SK-N-SH treated with all-trans-retinoic acid at 6 μM for 48 hours (cell line): ENCODE measurements around the gene DDX24.

ENCODE experiments used
- ATAC-seq: fragments of 200-7000 bp; cut with Tn5 transposase; 3 replicates; pipeline ENCODE4 v1.9.1; 2020; ENCODE audit warnings: mild to moderate bottlenecking, moderate library complexity
- BACH2 ChIP-seq: fragments of 250-450 bp; sonication (Bioruptor Pico); IDR thresholded peaks from 2 replicates; pipeline ENCODE4 v1.9.0; 2021; ENCODE audit warnings: mild to moderate bottlenecking, borderline replicate concordance
- CSDC2 ChIP-seq: fragments of 250-450 bp; sonication (Bioruptor Pico); IDR thresholded peaks from 2 replicates; pipeline ENCODE4 v1.5.0; 2020; ENCODE audit warnings: mild to moderate bottlenecking, moderate library complexity
- CSRNP3 ChIP-seq: fragments of 250-450 bp; sonication (Bioruptor Pico); IDR thresholded peaks from 2 replicates; pipeline ENCODE4 v1.5.1; 2021; ENCODE audit warnings: mild to moderate bottlenecking, moderate library complexity
- ESRRG ChIP-seq: fragments of 250-450 bp; sonication (Bioruptor Pico); IDR thresholded peaks from 2 replicates; pipeline ENCODE4 v1.6.1; 2021; ENCODE audit warnings: mild to moderate bottlenecking
- GLIS3 ChIP-seq: fragments of 250-450 bp; sonication (Bioruptor Pico); IDR thresholded peaks from 2 replicates; pipeline ENCODE4 v1.5.0; 2020; ENCODE audit warnings: mild to moderate bottlenecking, moderate library complexity
- ISL1 ChIP-seq: fragments of 250-450 bp; sonication (Bioruptor Pico); IDR thresholded peaks from 2 replicates; pipeline ENCODE4 v2.1.2; 2022; ENCODE audit warnings: mild to moderate bottlenecking, moderate library complexity
- OSR1 ChIP-seq: fragments of 250-450 bp; sonication (Bioruptor Pico); IDR thresholded peaks from 2 replicates; pipeline ENCODE4 v1.8.0; 2022; ENCODE audit warnings: moderate library complexity, mild to moderate bottlenecking, inconsistent platforms
- PATZ1 ChIP-seq: fragments of 250-450 bp; sonication (Bioruptor Pico); IDR thresholded peaks from 2 replicates; pipeline ENCODE4 v1.8.0; 2020; ENCODE audit warnings: mild to moderate bottlenecking, moderate library complexity, borderline replicate concordance
- POU6F1 ChIP-seq: fragments of 250-450 bp; sonication (Bioruptor Pico); IDR thresholded peaks from 2 replicates; pipeline ENCODE4 v1.8.0; 2021; ENCODE audit warnings: low read depth, mild to moderate bottlenecking, moderate library complexity, borderline replicate concordance
- PPARA ChIP-seq: fragments of 250-450 bp; sonication (Bioruptor Pico); IDR thresholded peaks from 2 replicates; pipeline ENCODE4 v1.5.0; 2020; ENCODE audit warnings: mild to moderate bottlenecking, borderline replicate concordance
- RARB ChIP-seq: fragments of 250-450 bp; sonication (Bioruptor Pico); IDR thresholded peaks from 2 replicates; pipeline ENCODE4 v1.8.0; 2021; ENCODE audit warnings: mild to moderate bottlenecking, moderate library complexity
- SNAI2 ChIP-seq: fragments of 250-450 bp; sonication (Bioruptor Pico); IDR thresholded peaks from 2 replicates; pipeline ENCODE4 v1.5.0; 2020; ENCODE audit warnings: mild to moderate bottlenecking, moderate library complexity
- TCF4 ChIP-seq: fragments of 250-450 bp; sonication (Bioruptor Pico); IDR thresholded peaks from 2 replicates; pipeline ENCODE4 v1.8.0; 2021; ENCODE audit warnings: mild to moderate bottlenecking, moderate library complexity, borderline replicate concordance
- TSHZ2 ChIP-seq: fragments of 250-450 bp; sonication (Bioruptor Pico); IDR thresholded peaks from 2 replicates; pipeline ENCODE4 v1.5.0; 2020; ENCODE audit warnings: mild to moderate bottlenecking, moderate library complexity
- ZC3H10 ChIP-seq: fragments of 250-450 bp; sonication (Bioruptor Pico); IDR thresholded peaks from 2 replicates; pipeline ENCODE4 v1.5.1; 2021; ENCODE audit warnings: mild to moderate bottlenecking, moderate library complexity
- ZFP3 ChIP-seq: fragments of 250-450 bp; sonication (Bioruptor Pico); IDR thresholded peaks from 2 replicates; pipeline ENCODE4 v1.5.0; 2020; ENCODE audit warnings: mild to moderate bottlenecking, moderate library complexity
- ZNF565 ChIP-seq: fragments of 450-650 bp; formaldehyde crosslinking; conservative IDR thresholded peaks from 2 replicates; pipeline ENCODE4 v1.5.0; 2020; ENCODE audit warnings: low read depth, mild to moderate bottlenecking, moderate library complexity
- ZNF70 ChIP-seq: fragments of 450-650 bp; formaldehyde crosslinking; IDR thresholded peaks from 2 replicates; pipeline ENCODE4 v1.5.0; 2020; ENCODE audit warnings: mild to moderate bottlenecking, moderate library complexity
- ZNF8 ChIP-seq: fragments of 450-650 bp; formaldehyde crosslinking; IDR thresholded peaks from 2 replicates; pipeline ENCODE4 v1.5.0; 2020; ENCODE audit warnings: mild to moderate bottlenecking, moderate library complexity

Gene DDX24

GRCh38 chr14:94110552-94111181, 29.7 kb upstream of the DDX24 start, which contains the start of gene IFI27 (continued):
- no peak for TF ChIP-seq TSHZ2 (CRISPR knock-in tag)
- TF ChIP-seq TCF4 (CRISPR knock-in tag) = no peak
- TF ChIP-seq PPARA (CRISPR knock-in tag) = no peak
- no peak for TF ChIP-seq ZNF70 (CRISPR knock-in tag)
- no peak for TF ChIP-seq RARB (CRISPR knock-in tag)
- TF ChIP-seq PATZ1 (CRISPR knock-in tag) = no peak
- TF ChIP-seq SNAI2 (CRISPR knock-in tag) = no peak

GRCh38 chr14:94109915-94110250, 28.9 kb upstream of the DDX24 start:
- TF ChIP-seq SNAI2 (CRISPR knock-in tag) = no peak
- no peak for TF ChIP-seq ZC3H10

GRCh38 chr14:94104731-94105130, 23.7 kb upstream of the DDX24 start:
- TF ChIP-seq TSHZ2 (CRISPR knock-in tag) = no peak
- no peak for TF ChIP-seq ZNF565 (CRISPR knock-in tag)
- no peak for TF ChIP-seq CSRNP3 (CRISPR knock-in tag)
- no peak for TF ChIP-seq ZC3H10
- no peak for TF ChIP-seq OSR1
- no peak for TF ChIP-seq ZFP3 (CRISPR knock-in tag)
- no peak for TF ChIP-seq TCF4 (CRISPR knock-in tag)
- TF ChIP-seq GLIS3 (CRISPR knock-in tag) = no peak
- no peak for TF ChIP-seq PATZ1 (CRISPR knock-in tag)
- no peak for TF ChIP-seq ESRRG
- no peak for TF ChIP-seq ZNF70 (CRISPR knock-in tag)
- no peak for TF ChIP-seq POU6F1 (CRISPR knock-in tag)
- no peak for TF ChIP-seq ISL1
- TF ChIP-seq ZNF8 (CRISPR knock-in tag) = no peak
- no peak for TF ChIP-seq PPARA (CRISPR knock-in tag)
- no peak for TF ChIP-seq BACH2 (CRISPR knock-in tag)
- TF ChIP-seq RARB (CRISPR knock-in tag) = no peak
- no peak for TF ChIP-seq SNAI2 (CRISPR knock-in tag)
- no peak for TF ChIP-seq CSDC2 (CRISPR knock-in tag)
- no peak for ATAC-seq

More at GRCh38 chr14:94109915-94110250, 28.9 kb upstream of the DDX24 start:
- no peak for ATAC-seq
